HEK293 (cell line): ENCODE results near the gene BMPR1A.

Source experiments
- CTCF ChIA-PET: fragments of 350-600 bp; formaldehyde crosslinking; extraction: SDS; loops from one replicate; lab custom pipeline; 2021; ENCODE audit warnings: antibody characterized with exemption; lab: Yijun Ruan, JAX
- POLR2A ChIA-PET: fragments of 300-600 bp; formaldehyde crosslinking; extraction: SDS; loops from one replicate; lab custom pipeline; 2020; ENCODE audit warnings: antibody characterized with exemption, inconsistent platforms; lab: Yijun Ruan, JAX
- H3K27ac ChIP-seq: fragments of 200-500 bp; sonication (Bioruptor generic); 2 replicates; pipeline ENCODE4 v1.5.1; 2014; ENCODE audit warnings: low read depth, low read length, control low read depth, inconsistent platforms; ENCODE audit errors: extremely low read depth
- H3K36me3 ChIP-seq, 2 experiments: fragments of 200-500 bp in 1 of 2; sonication (Bioruptor generic) in 1 of 2; 1 replicate in 1 of 2; 2 replicates in 1 of 2; pipeline ENCODE4 v1.5.1; 2014 to 2017; ENCODE audit warnings: inconsistent platforms in 2 of 2, low read length in 2 of 2; ENCODE audit not compliant: control insufficient read depth in 2 of 2, insufficient read depth in 1 of 2
- H3K4me1 ChIP-seq: fragments of 200-500 bp; sonication (Bioruptor generic); 2 replicates; pipeline ENCODE4 v1.5.1; 2014; ENCODE audit warnings: mild to moderate bottlenecking, low read length, inconsistent platforms; ENCODE audit not compliant: control insufficient read depth, insufficient read depth
- H3K4me3 ChIP-seq: 2 replicates; pipeline ENCODE4 v1.5.1; 2011; ENCODE audit warnings: low read depth, mild to moderate bottlenecking, control low read depth, low read length, moderate library complexity
- H3K9me3 ChIP-seq: fragments of 200-500 bp; sonication (Bioruptor generic); 2 replicates; pipeline ENCODE4 v1.5.1; 2014; ENCODE audit warnings: low read depth, low read length, inconsistent platforms; ENCODE audit not compliant: control insufficient read depth, insufficient read depth
- IKZF3 ChIP-seq: fragments of 450-650 bp; IDR thresholded peaks from 2 replicates; pipeline ENCODE4 v1.5.0; 2018; ENCODE audit warnings: missing biosample characterization, mild to moderate bottlenecking, missing genetic modification characterization, moderate library complexity
- OSR2 ChIP-seq: fragments of 450-650 bp; formaldehyde crosslinking; IDR thresholded peaks from 2 replicates; pipeline ENCODE4 v1.5.1; 2016; ENCODE audit warnings: missing biosample characterization, missing genetic modification characterization
- OVOL3 ChIP-seq: fragments of 450-650 bp; formaldehyde crosslinking; IDR thresholded peaks from 2 replicates; pipeline ENCODE4 v1.5.1; 2016; ENCODE audit warnings: missing biosample characterization, missing genetic modification characterization
- ZBTB17 ChIP-seq: fragments of 450-650 bp; formaldehyde crosslinking; IDR thresholded peaks from 2 replicates; pipeline ENCODE4 v1.5.1; 2016; ENCODE audit warnings: missing biosample characterization, missing genetic modification characterization
- ZBTB7A ChIP-seq: fragments of 450-650 bp; formaldehyde crosslinking; IDR thresholded peaks from 2 replicates; pipeline ENCODE4 v1.5.1; 2016; ENCODE audit warnings: low read depth, missing biosample characterization, missing genetic modification characterization
- ZNF184 ChIP-seq: fragments of 450-650 bp; IDR thresholded peaks from 2 replicates; pipeline ENCODE4 v1.5.1; 2018; ENCODE audit warnings: missing biosample characterization, mild to moderate bottlenecking, missing genetic modification characterization
- ZNF560 ChIP-seq: fragments of 450-650 bp; formaldehyde crosslinking; IDR thresholded peaks from 2 replicates; pipeline ENCODE4 v1.5.1; 2017; ENCODE audit warnings: missing biosample characterization, missing genetic modification characterization, borderline replicate concordance
- ZNF561 ChIP-seq: fragments of 450-650 bp; IDR thresholded peaks from 2 replicates; pipeline ENCODE4 v1.5.1; 2018; ENCODE audit warnings: missing biosample characterization, missing genetic modification characterization, borderline replicate concordance
- ZNF585B ChIP-seq: fragments of 450-650 bp; formaldehyde crosslinking; IDR thresholded peaks from 2 replicates; pipeline ENCODE4 v1.5.1; 2016; ENCODE audit warnings: missing biosample characterization, missing genetic modification characterization
- ZNF747 ChIP-seq: fragments of 450-650 bp; formaldehyde crosslinking; IDR thresholded peaks from 2 replicates; pipeline ENCODE4 v1.5.1; 2016; ENCODE audit warnings: missing biosample characterization, missing genetic modification characterization
- ZNF791 ChIP-seq: fragments of 450-650 bp; formaldehyde crosslinking; IDR thresholded peaks from 2 replicates; pipeline ENCODE4 v1.5.1; 2016; ENCODE audit warnings: missing biosample characterization, missing genetic modification characterization
- ZNF843 ChIP-seq: fragments of 450-650 bp; formaldehyde crosslinking; IDR thresholded peaks from 2 replicates; pipeline ENCODE4 v1.5.1; 2016; ENCODE audit warnings: missing biosample characterization, missing genetic modification characterization
- ZSCAN16 ChIP-seq: fragments of 450-650 bp; formaldehyde crosslinking; IDR thresholded peaks from 2 replicates; pipeline ENCODE4 v1.5.1; 2016; ENCODE audit warnings: missing biosample characterization, missing genetic modification characterization
- TF ChIP-seq, protein P1 (sequence below): fragments of 450-650 bp; formaldehyde crosslinking; IDR thresholded peaks from 2 replicates; pipeline ENCODE4 v1.5.1; 2016; ENCODE audit warnings: missing biosample characterization, missing genetic modification characterization
- TF ChIP-seq, protein P2 (sequence below): fragments of 450-650 bp; formaldehyde crosslinking; IDR thresholded peaks from 2 replicates; pipeline ENCODE4 v1.5.1; 2017; ENCODE audit warnings: missing biosample characterization, missing genetic modification characterization
- TF ChIP-seq, protein P3 (sequence below): fragments of 450-650 bp; formaldehyde crosslinking; conservative IDR thresholded peaks from 2 replicates; pipeline ENCODE4 v1.5.1; 2016; ENCODE audit warnings: low read depth, missing biosample characterization, missing genetic modification characterization
- TF ChIP-seq, protein P4 (sequence below): fragments of 450-650 bp; formaldehyde crosslinking; IDR thresholded peaks from 2 replicates; pipeline ENCODE4 v1.5.1; 2016; ENCODE audit warnings: missing biosample characterization, missing genetic modification characterization, low read depth

BMPR1A gene

DNA sequence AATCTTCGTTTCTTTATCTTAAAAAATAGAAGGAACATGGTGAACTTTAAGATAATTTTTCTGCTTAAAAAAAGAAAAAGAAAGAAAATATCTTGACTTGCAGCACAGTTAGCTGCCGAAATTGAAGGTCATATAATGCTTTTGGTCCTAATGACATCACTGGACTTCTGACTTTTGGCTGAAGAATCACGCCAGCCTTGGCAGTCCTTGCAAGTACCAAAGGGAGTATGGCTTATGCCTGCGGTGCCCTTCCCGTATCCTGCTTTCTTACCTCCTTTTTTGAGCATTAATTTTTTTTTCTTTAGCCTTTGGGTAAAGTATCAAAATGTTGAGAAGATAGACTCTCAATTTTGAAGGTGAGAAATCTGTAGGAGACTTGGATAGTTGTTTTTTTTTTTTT is 7.0 kb downstream of the BMPR1A start:
- Histone ChIP-seq H3K4me1 (peaks cover 6% of the 10 kb centered on the region), H3K36me3 (no peaks in the 10 kb centered on the region; a peak in 1 of 3 replicates), H3K27ac (no peak overlapping the region), H3K4me3 (no peak overlapping the region), H3K9me3 (no peaks in the 10 kb centered on the region)
- POLR2A ChIA-PET = no interaction called here
- CTCF ChIA-PET = no interaction called here
- TF ChIP-seq ZNF560 (tag by site-specific recombination) = no peak
- TF ChIP-seq ZSCAN16 (tag by site-specific recombination) = no peak
- no peak for TF ChIP-seq ZNF791 (tag by site-specific recombination)
- TF ChIP-seq OVOL3 = no peak
- TF ChIP-seq ZNF184 (tag by site-specific recombination) = no peak

DNA sequence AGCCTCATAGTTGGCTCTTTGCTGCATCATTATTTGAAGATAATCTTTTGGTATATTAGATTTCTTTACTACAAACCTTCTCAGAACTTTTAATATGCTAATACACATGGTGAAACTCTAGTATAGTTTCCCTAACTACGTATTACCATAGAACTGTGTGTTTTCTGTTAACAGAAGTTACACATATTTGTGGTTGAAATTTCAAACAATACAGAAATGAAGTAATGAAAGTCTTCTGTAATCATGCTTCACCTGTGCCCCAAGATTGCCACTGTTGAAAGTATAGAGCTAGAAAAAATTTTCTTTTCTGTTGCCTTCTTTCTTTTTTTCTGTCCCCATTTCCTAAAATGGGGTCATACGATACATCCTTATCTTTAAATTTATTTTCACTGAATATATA is 9.1 kb downstream of the BMPR1A start:
- H3K4me1 ChIP-seq = peaks cover 5% of the 10 kb centered on the region
- ChIA-PET CTCF (interaction anchor here (0.6 kb wide), 1 partner anchor 103 kb away, joined by 4 read pairs; no protein-coding TSS in a partner anchor), POLR2A (interaction anchor here (1.0 kb wide), 1 partner anchor 10 kb away, joined by 3 read pairs; the partner anchor contains the start of gene BMPR1A)
- no peak for TF ChIP-seq ZNF585B (tag by site-specific recombination)
- TF ChIP-seq IKZF3 (tag by site-specific recombination) = no peak
- TF ChIP-seq ZBTB7A (tag by site-specific recombination) = no peak
- no peak for TF ChIP-seq ZNF843
- TF ChIP-seq ZBTB17 (tag by site-specific recombination) = no peak
- TF ChIP-seq, protein P1, sequence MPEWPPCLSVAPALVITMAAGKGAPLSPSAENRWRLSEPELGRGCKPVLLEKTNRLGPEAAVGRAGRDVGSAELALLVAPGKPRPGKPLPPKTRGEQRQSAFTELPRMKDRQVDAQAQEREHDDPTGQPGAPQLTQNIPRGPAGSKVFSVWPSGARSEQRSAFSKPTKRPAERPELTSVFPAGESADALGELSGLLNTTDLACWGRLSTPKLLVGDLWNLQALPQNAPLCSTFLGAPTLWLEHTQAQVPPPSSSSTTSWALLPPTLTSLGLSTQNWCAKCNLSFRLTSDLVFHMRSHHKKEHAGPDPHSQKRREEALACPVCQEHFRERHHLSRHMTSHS (tag by site-specific recombination) = no peak
- H3K9me3 ChIP-seq = no peaks in the 10 kb centered on the region
- H3K4me3 ChIP-seq = no peak overlapping the region
- H3K27ac ChIP-seq = no peak overlapping the region
- no peaks in the 10 kb centered on the region for H3K36me3 ChIP-seq

DNA sequence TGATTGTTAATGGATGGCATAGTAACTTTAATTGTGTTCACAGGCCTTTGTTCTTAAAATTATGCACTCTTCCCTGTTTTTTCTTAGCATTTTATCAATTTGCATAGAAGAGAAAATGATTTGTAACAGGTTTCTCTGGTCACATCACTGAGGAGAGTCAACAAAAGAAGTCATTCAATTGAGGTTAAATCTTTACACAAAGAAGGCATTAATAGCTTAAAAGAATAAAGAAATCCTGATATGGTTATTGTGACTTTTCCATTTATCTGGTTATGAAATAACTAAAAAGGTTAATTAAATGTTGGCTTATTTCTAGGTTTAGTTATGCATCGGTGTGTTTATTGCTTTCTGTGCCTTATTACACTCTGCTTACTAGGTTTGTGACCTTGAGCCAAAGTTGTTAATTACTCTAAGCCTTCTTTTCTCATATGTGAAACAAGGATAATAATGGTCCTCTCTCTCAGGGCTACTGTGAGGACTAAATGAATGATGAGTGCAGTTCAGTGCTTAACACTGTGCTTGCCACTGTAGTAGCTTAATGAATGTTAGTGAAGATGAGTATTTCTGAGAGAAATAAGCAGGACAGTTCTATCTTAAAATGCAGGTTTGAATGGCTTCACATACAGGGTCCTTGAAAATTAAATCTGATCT is 12.1 kb downstream of the BMPR1A start:
- POLR2A ChIA-PET = no interaction called here
- Histone ChIP-seq H3K4me1 (peaks cover 5% of the 10 kb centered on the region; the same call in 1 of the 2 replicates), H3K27ac (no peak overlapping the region), H3K4me3 (no peak overlapping the region), H3K36me3 (no peaks in the 10 kb centered on the region), H3K9me3 (no peaks in the 10 kb centered on the region)
- CTCF ChIA-PET = interaction anchor here (1.0 to 1.1 kb wide), 2 partner anchors 49 to 82 kb away, joined by 3 to 6 read pairs; no protein-coding TSS in a partner anchor
- peak; percentile 61; the same call in 1 of the 2 replicates for TF ChIP-seq OSR2
- TF ChIP-seq, protein P2, sequence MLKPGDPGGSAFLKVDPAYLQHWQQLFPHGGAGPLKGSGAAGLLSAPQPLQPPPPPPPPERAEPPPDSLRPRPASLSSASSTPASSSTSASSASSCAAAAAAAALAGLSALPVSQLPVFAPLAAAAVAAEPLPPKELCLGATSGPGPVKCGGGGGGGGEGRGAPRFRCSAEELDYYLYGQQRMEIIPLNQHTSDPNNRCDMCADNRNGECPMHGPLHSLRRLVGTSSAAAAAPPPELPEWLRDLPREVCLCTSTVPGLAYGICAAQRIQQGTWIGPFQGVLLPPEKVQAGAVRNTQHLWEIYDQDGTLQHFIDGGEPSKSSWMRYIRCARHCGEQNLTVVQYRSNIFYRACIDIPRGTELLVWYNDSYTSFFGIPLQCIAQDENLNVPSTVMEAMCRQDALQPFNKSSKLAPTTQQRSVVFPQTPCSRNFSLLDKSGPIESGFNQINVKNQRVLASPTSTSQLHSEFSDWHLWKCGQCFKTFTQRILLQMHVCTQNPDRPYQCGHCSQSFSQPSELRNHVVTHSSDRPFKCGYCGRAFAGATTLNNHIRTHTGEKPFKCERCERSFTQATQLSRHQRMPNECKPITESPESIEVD (tag by site-specific recombination) = peak; percentile 50
- TF ChIP-seq ZNF561 (tag by site-specific recombination) = no peak
- TF ChIP-seq, all 188 proteins: peak for 2

DNA sequence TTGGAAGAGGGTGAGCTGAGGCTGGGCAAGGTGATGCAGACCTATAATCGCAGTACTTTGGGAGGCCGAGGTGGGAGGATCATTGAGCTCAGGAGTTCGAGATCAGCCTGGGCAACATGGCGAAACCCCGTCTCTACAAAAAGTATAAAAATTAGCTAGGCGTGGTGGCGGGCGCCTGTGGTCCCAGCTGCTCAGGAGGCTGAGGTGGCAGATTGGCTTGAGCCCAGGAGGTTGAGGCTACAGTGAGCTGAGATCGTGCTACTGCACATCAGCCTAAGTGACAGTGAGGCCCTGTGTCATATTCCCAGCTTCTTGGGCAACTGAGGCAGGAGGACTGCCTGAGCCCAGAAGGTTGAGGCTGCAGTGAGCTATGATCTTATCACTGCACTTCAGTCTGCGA is 13.6 kb downstream of the BMPR1A start:
- Histone ChIP-seq H3K4me3 (no peak overlapping the region), H3K27ac (no peak overlapping the region), H3K9me3 (no peaks in the 10 kb centered on the region), H3K36me3 (no peaks in the 10 kb centered on the region), H3K4me1 (peaks cover 7% of the 10 kb centered on the region)
- ChIA-PET POLR2A (interaction anchor here (1.9 kb wide), 1 partner anchor 12 kb away, joined by 9 read pairs; no protein-coding TSS in a partner anchor), CTCF (interaction anchor here (1.2 to 2.3 kb wide), 2 partner anchors 77 to 130 kb away, joined by 5 to 9 read pairs; no protein-coding TSS in a partner anchor)
- TF ChIP-seq ZNF560 (tag by site-specific recombination) = no peak
- TF ChIP-seq, protein P3, sequence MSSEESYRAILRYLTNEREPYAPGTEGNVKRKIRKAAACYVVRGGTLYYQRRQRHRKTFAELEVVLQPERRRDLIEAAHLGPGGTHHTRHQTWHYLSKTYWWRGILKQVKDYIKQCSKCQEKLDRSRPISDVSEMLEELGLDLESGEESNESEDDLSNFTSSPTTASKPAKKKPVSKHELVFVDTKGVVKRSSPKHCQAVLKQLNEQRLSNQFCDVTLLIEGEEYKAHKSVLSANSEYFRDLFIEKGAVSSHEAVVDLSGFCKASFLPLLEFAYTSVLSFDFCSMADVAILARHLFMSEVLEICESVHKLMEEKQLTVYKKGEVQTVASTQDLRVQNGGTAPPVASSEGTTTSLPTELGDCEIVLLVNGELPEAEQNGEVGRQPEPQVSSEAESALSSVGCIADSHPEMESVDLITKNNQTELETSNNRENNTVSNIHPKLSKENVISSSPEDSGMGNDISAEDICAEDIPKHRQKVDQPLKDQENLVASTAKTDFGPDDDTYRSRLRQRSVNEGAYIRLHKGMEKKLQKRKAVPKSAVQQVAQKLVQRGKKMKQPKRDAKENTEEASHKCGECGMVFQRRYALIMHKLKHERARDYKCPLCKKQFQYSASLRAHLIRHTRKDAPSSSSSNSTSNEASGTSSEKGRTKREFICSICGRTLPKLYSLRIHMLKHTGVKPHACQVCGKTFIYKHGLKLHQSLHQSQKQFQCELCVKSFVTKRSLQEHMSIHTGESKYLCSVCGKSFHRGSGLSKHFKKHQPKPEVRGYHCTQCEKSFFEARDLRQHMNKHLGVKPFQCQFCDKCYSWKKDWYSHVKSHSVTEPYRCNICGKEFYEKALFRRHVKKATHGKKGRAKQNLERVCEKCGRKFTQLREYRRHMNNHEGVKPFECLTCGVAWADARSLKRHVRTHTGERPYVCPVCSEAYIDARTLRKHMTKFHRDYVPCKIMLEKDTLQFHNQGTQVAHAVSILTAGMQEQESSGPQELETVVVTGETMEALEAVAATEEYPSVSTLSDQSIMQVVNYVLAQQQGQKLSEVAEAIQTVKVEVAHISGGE (tag by site-specific recombination) = no peak
- TF ChIP-seq ZNF747 (tag by site-specific recombination) = no peak
- TF ChIP-seq, protein P4, sequence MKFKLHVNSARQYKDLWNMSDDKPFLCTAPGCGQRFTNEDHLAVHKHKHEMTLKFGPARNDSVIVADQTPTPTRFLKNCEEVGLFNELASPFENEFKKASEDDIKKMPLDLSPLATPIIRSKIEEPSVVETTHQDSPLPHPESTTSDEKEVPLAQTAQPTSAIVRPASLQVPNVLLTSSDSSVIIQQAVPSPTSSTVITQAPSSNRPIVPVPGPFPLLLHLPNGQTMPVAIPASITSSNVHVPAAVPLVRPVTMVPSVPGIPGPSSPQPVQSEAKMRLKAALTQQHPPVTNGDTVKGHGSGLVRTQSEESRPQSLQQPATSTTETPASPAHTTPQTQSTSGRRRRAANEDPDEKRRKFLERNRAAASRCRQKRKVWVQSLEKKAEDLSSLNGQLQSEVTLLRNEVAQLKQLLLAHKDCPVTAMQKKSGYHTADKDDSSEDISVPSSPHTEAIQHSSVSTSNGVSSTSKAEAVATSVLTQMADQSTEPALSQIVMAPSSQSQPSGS = no peak
